HL-60 (cell line): ENCODE measurements around the gene TMEM63A.
"Not testable (repeated sequence)": the region's sequence is repeated elsewhere in the genome, so short reads cannot be mapped to it uniquely, and the experiment has no call there.

Experiments used
- TF ChIP-seq, protein P1 (sequence below): IDR thresholded peaks from one replicate; pipeline ENCODE4 v1.5.1; 2011; ENCODE audit warnings: low read length, control low read depth, inconsistent platforms; ENCODE audit not compliant: insufficient read depth
- TF ChIP-seq, protein P2 (sequence below): IDR thresholded peaks from 2 replicates; pipeline ENCODE4 v1.6.1; 2012; ENCODE audit warnings: low read depth; ENCODE audit not compliant: insufficient replicate concordance

DNA sequence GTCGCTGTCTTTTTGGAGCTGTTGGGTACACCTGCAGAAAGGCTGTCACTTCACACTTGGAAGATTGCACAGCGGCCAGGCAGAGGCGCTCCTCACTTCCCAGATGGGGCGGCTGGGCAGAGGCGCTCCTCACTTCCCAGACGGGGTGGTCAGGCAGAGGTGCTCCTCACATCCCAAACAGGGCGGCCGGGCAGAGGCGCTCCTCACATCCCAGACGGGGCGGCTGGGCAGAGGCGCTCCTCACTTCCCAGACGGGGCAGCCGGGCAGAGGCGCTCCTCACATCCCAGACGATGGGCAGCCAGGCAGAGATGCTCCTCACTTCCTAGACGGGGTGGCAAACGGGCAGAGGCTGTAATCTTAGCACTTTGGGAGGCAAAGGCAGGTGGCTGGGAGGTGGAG is 86.1 kb downstream of the TMEM63A start:
- TF ChIP-seq, protein P1, sequence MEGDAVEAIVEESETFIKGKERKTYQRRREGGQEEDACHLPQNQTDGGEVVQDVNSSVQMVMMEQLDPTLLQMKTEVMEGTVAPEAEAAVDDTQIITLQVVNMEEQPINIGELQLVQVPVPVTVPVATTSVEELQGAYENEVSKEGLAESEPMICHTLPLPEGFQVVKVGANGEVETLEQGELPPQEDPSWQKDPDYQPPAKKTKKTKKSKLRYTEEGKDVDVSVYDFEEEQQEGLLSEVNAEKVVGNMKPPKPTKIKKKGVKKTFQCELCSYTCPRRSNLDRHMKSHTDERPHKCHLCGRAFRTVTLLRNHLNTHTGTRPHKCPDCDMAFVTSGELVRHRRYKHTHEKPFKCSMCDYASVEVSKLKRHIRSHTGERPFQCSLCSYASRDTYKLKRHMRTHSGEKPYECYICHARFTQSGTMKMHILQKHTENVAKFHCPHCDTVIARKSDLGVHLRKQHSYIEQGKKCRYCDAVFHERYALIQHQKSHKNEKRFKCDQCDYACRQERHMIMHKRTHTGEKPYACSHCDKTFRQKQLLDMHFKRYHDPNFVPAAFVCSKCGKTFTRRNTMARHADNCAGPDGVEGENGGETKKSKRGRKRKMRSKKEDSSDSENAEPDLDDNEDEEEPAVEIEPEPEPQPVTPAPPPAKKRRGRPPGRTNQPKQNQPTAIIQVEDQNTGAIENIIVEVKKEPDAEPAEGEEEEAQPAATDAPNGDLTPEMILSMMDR: not testable (repeated sequence)
- TF ChIP-seq, protein P2, sequence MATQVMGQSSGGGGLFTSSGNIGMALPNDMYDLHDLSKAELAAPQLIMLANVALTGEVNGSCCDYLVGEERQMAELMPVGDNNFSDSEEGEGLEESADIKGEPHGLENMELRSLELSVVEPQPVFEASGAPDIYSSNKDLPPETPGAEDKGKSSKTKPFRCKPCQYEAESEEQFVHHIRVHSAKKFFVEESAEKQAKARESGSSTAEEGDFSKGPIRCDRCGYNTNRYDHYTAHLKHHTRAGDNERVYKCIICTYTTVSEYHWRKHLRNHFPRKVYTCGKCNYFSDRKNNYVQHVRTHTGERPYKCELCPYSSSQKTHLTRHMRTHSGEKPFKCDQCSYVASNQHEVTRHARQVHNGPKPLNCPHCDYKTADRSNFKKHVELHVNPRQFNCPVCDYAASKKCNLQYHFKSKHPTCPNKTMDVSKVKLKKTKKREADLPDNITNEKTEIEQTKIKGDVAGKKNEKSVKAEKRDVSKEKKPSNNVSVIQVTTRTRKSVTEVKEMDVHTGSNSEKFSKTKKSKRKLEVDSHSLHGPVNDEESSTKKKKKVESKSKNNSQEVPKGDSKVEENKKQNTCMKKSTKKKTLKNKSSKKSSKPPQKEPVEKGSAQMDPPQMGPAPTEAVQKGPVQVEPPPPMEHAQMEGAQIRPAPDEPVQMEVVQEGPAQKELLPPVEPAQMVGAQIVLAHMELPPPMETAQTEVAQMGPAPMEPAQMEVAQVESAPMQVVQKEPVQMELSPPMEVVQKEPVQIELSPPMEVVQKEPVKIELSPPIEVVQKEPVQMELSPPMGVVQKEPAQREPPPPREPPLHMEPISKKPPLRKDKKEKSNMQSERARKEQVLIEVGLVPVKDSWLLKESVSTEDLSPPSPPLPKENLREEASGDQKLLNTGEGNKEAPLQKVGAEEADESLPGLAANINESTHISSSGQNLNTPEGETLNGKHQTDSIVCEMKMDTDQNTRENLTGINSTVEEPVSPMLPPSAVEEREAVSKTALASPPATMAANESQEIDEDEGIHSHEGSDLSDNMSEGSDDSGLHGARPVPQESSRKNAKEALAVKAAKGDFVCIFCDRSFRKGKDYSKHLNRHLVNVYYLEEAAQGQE: not testable (repeated sequence)
